Astrocyte of the spinal cord (primary cell): Measurements from ENCODE around the gene PTK6.
A peak's percentile ranks its signal among the peaks of the same experiment; 100 is the strongest.
"Not testable (repeated sequence)": the region's sequence is repeated elsewhere in the genome, so short reads cannot be mapped to it uniquely, and the experiment has no call there.

Experiments used
- DNase-seq: peaks from one replicate; pipeline ENCODE4 v3.0.0; 2011; ENCODE audit warnings: low read depth, low spot score
- H3K4me3 ChIP-seq: 2 replicates; pipeline ENCODE4 v1.5.1; 2011; ENCODE audit warnings: low read depth, mild to moderate bottlenecking, low read length, moderate library complexity
- CTCF ChIP-seq: IDR thresholded peaks from 2 replicates; pipeline ENCODE4 v1.5.1; 2012; ENCODE audit warnings: low read depth, mild to moderate bottlenecking, low read length, inconsistent platforms
- in situ Hi-C: cut with HindIII; loops from 2 replicates; pipeline ENCODE4 v1.10.0; 2017; ENCODE audit warnings: low sequenced_read_pairs

The PTK6 gene

GRCh38 chr20:63573647-63574131 lies 36.5 kb upstream of the PTK6 start:
- in situ Hi-C loops, result no loop called here
- H3K4me3 ChIP-seq, result peak overlapping the region; percentile 81
- no peak for TF ChIP-seq CTCF
- no peak for DNase-seq

GRCh38 chr20:63572788-63573646 lies 35.8 kb upstream of the PTK6 start:
- H3K4me3 ChIP-seq, result peak overlapping the region; percentile 81
- in situ Hi-C loops, result no loop called here
- peak; percentile 21 for TF ChIP-seq CTCF
- DNase-seq, result no peak

GRCh38 chr20:63572071-63572787 lies 35.1 kb upstream of the PTK6 start:
- H3K4me3 ChIP-seq, result no peak overlapping the region
- TF ChIP-seq CTCF, result no peak
- in situ Hi-C loops, result no loop called here
- DNase-seq, result no peak

- H3K4me3 ChIP-seq, DNase-seq, in situ Hi-C loops: not testable (repeated sequence)
These were observed 33.9 kb upstream of the PTK6 start for GRCh38 chr20:63571087-63571478.

GRCh38 chr20:63570281-63571086 lies 33.3 kb upstream of the PTK6 start:
- in situ Hi-C loops, result no loop called here
- no peak overlapping the region for H3K4me3 ChIP-seq
- DNase-seq, result no peak
- TF ChIP-seq CTCF, result no peak

- TF ChIP-seq CTCF, result no peak
- no peak overlapping the region for H3K4me3 ChIP-seq
- DNase-seq, result no peak
- in situ Hi-C loops, result no loop called here
These were observed 32.1 kb upstream of the PTK6 start for GRCh38 chr20:63568986-63569949.
